ENCODE data around the gene EPC1. TPM values are rescaled to one million over a fixed set of nuclear protein-coding genes. Genes with fewer than 3 reads are reported as not detected.
"Not testable (repeated sequence)": the region's sequence is repeated elsewhere in the genome, so short reads cannot be mapped to it uniquely, and the experiment has no call there.

Gene EPC1
- total RNA-seq, 1 donor from 2014 or later, result 62.7 TPM

DNA sequence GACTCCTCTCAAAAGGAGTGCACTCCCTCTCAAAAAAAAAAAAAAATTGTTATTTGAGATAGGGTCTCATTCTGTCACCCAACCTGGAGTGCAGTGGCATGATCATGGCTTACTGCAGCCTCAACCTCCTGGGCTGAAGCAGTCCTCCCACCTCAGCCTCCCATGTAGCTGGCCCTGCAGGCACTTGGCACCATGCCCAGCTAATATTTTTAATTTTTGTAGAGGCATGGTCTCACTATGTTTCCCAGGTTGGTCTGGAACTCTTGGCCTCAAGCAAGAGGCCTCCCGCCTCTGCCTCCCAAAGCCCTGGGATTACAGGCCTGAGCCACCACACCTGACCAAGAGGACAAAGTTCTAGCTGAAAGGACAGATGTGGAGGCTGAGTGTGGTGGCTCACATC, 120.3 kb downstream of the EPC1 start:
- no peak overlapping the region for H3K4me3 Mint-ChIP-seq
- no peaks in the 10 kb centered on the region for H3K36me3 Mint-ChIP-seq
- H3K9me3 Mint-ChIP-seq, result peaks cover 12% of the 10 kb centered on the region
- no peaks in the 10 kb centered on the region for H3K27me3 Mint-ChIP-seq (ENCODE audit: low read depth)
- DNase-seq (ENCODE audit: low spot score in 2 of 2, unreplicated experiment in 2 of 2), result no peak
- TF ChIP-seq, protein P1, sequence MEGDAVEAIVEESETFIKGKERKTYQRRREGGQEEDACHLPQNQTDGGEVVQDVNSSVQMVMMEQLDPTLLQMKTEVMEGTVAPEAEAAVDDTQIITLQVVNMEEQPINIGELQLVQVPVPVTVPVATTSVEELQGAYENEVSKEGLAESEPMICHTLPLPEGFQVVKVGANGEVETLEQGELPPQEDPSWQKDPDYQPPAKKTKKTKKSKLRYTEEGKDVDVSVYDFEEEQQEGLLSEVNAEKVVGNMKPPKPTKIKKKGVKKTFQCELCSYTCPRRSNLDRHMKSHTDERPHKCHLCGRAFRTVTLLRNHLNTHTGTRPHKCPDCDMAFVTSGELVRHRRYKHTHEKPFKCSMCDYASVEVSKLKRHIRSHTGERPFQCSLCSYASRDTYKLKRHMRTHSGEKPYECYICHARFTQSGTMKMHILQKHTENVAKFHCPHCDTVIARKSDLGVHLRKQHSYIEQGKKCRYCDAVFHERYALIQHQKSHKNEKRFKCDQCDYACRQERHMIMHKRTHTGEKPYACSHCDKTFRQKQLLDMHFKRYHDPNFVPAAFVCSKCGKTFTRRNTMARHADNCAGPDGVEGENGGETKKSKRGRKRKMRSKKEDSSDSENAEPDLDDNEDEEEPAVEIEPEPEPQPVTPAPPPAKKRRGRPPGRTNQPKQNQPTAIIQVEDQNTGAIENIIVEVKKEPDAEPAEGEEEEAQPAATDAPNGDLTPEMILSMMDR (IDR thresholded peaks at IDR 0.05; ENCODE audit: unreplicated experiment), result no peak
- no peak overlapping the region for H3K27ac Mint-ChIP-seq
- H3K4me1 Mint-ChIP-seq, result peaks cover 9% of the 10 kb centered on the region

- H3K27ac Mint-ChIP-seq, result no peak overlapping the region
- H3K9me3 Mint-ChIP-seq, result peaks cover 12% of the 10 kb centered on the region
- TF ChIP-seq, protein P1 (IDR thresholded peaks at IDR 0.05; ENCODE audit: unreplicated experiment), result no peak
- H3K4me1 Mint-ChIP-seq, result peaks cover 9% of the 10 kb centered on the region
- no peak for DNase-seq (ENCODE audit: low spot score in 2 of 2, unreplicated experiment in 2 of 2)
- H3K4me3 Mint-ChIP-seq, result no peak overlapping the region
- H3K27me3 Mint-ChIP-seq (ENCODE audit: low read depth), result no peaks in the 10 kb centered on the region
- H3K36me3 Mint-ChIP-seq, result no peaks in the 10 kb centered on the region
Observed at GRCh38 chr10:32225976-32226375, 121.0 kb downstream of the EPC1 start.

DNA sequence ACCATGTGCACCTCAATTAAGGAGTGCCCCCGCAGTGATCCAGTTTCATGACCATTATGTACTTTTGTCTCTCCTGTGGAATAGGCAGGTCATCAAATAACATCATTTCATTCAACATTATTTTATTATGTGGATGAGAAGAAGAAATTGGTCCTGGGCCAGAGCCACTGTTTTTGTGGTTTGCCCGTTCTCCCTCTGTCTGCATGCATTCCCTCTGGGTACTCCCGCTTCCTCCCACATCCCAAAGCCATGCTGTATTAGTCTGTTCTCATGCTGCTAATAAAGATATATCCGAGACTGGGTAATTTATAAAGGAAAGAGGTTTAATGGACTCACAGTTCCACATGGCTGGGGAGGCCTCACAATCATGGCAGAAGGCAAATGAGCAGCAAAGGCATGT, 124.6 kb downstream of the EPC1 start:
- H3K9me3 Mint-ChIP-seq, result peaks cover 34% of the 10 kb centered on the region
- H3K36me3 Mint-ChIP-seq; H3K27ac Mint-ChIP-seq; H3K4me1 Mint-ChIP-seq; H3K4me3 Mint-ChIP-seq; H3K27me3 Mint-ChIP-seq (ENCODE audit: low read depth); DNase-seq (ENCODE audit: low spot score in 2 of 2, unreplicated experiment in 2 of 2): not testable (repeated sequence)

GRCh38 chr10:32219156-32219555, 127.8 kb downstream of the EPC1 start:
- not testable (repeated sequence) for H3K4me3 Mint-ChIP-seq; DNase-seq (ENCODE audit: low spot score in 2 of 2, unreplicated experiment in 2 of 2); H3K27ac Mint-ChIP-seq; H3K27me3 Mint-ChIP-seq (ENCODE audit: low read depth); H3K36me3 Mint-ChIP-seq; H3K4me1 Mint-ChIP-seq
- peaks cover 34% of the 10 kb centered on the region for H3K9me3 Mint-ChIP-seq

DNA sequence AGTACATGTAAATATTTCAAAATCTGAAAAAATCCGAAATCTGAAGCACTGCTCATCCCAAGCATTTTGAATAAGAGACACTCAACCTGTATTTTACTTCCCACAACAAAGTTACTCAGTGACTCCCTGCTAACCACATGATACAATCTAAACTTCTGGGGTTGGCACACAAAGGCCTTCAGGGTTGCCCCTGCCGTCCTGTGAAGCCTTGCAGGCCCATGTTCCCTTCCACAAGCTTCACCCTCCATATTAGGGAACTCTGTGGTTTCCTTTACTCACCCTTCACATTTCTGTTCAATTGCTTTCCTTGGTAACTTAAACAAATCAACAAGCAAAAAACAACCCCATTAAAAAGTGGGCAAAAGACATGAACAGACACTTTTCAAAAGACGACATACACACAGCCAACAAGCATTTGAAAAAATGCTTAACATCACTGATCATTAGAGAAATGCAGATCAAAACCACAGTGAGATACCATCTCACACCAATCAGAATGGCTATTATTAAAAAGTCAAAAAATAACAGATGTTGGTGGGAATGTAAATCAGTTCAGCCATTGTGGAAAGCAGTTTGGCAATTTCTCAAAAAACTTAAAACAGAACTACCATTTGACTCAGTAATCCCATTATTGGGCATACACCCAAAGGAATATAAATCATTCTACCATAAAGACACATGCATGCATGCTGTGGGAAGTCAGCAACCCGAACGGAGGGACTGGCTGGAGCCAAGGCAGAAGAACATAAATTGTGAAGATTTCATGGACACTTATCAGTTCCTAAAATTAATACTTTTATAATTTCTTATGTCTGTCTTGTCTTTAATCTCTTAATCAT, 128.5 kb downstream of the EPC1 start:
- H3K27ac Mint-ChIP-seq; H3K36me3 Mint-ChIP-seq; H3K27me3 Mint-ChIP-seq (ENCODE audit: low read depth); H3K4me1 Mint-ChIP-seq; H3K4me3 Mint-ChIP-seq; DNase-seq (ENCODE audit: low spot score in 2 of 2, unreplicated experiment in 2 of 2): not testable (repeated sequence)
- H3K9me3 Mint-ChIP-seq, result peaks cover 34% of the 10 kb centered on the region

Other genes with a start within 250 kb of the EPC1 start
- gene CCDC7, start 99.0 kb upstream of the EPC1 start, total RNA-seq, result 11.1 to 12.7 TPM (median 12.6 TPM) in 3 replicates

Measured in mesothelial cell of epicardium (in vitro differentiated cells).